ENCODE data around the gene RGS3.

The RGS3 gene

DNA sequence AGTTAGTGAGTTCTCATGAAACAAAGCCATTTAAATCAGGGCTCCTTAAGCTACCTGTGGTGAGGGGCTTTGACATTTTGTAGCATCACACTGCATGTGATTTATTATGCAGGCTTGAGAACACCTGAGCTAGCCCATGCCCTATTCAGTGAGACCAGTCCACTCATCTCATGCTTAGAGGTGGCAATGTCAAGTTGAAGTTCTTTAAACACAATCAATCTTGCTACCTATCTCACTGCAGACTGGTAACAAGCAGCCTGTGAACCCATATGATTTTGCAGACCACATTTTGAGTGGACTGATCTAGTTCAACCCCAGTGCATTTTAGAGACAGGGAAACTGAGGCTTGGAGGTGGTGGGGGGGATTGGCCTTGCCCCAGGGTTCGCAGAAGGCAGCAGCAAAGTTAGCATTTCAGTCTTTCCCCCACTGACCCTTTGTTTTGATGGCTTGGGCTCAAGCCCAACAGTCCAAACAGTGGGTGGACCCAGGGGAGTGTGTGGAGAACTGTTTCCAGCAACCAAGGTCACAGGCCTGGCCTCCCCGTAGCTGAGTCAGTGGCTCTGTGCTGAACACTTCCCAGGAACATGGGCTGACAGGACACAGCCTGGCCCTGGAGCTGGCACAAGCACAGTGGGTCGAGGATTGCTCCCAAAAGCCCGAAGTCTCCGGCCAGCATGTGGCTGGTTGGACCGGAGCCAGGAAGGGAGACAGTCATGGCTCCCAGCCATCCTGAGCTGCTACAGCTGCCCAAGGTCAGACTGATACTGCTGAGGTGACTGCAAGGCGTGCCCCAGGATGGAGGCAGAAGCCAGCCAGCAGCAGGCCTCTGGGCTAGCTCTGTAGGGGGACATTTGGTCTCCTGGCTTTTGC is 95.3 kb downstream of the RGS3 start:
- DNase-seq = peak; percentile 19

DNA sequence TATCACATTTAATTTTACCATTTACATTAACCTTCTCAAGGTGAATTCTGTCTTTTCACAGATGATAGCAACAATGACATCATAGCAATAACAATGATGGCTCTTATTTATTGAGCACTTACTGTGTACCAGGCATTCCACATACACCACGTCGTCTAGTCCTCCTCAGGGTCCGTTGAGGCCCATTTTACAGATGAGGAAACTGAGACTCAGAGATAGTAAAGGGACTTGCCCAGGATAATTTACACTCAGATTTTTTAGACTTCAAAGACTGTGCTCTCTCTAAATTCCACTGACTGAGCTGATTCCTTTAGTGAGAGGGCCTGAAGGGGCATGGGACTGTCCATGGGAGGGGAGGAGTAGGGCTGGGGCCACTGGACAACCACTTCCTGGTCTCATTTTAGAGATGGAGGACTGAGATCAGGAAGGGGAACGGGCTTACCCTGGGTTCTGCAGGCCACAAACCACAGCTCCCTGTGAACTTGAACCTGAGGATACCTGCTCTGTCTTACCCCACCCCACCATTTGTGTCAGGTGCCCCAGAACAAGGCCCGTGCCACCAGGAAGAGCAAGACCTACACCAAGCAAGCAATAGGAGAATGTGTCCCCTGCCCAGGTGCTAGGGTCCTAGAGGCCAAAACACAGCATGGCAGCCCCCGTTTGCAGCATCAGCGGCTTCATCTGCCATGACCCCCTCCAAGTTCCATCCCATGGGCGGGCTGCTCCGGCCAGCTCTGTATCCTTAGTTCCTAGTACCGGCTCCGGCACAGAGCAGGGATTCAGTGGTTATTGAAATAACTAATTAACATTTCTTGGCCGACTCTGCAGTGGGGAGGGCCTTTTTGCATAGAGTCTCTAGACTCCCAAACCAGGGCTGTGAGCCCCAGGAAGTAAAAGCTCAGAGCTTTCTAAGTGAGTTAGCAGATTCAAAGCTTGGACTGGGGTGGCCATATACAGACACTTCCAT is 96.6 kb downstream of the RGS3 start:
- no peak for DNase-seq

DNA sequence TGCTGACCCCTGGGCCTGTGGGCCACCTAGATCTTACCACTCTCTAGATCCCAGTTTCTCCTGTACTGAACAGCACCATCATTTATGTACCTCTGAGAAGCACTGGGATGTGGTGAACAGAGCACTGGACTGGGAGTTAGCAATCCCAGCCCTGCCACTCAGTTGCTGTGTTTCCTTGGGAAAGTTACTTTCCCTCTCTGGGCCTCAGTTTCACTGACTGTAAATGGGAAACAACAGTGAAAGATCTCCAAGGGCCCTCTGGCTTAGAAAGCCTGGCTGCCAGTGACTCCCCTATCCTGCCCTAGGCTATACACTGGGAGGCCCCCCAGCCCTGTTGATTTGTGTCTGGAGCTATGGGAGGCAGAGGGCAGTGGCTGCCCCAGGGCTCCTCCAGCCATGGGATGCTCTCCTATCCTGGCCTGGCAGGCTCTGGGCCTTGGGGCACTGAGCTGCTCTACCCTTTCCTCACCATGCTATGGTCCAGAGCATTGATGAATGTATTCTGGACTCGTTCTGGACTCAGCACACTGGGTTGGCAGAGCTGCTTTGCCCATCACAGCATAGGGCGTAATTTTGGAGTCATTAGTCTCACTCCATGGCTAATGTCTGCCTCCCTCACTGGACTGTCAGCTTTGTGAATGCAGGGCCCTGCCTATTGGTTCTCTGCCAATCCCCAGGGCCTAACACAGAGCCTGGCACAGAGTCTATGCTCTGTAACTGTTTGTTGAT is 99.3 kb downstream of the RGS3 start:
- DNase-seq = no peak

DNA sequence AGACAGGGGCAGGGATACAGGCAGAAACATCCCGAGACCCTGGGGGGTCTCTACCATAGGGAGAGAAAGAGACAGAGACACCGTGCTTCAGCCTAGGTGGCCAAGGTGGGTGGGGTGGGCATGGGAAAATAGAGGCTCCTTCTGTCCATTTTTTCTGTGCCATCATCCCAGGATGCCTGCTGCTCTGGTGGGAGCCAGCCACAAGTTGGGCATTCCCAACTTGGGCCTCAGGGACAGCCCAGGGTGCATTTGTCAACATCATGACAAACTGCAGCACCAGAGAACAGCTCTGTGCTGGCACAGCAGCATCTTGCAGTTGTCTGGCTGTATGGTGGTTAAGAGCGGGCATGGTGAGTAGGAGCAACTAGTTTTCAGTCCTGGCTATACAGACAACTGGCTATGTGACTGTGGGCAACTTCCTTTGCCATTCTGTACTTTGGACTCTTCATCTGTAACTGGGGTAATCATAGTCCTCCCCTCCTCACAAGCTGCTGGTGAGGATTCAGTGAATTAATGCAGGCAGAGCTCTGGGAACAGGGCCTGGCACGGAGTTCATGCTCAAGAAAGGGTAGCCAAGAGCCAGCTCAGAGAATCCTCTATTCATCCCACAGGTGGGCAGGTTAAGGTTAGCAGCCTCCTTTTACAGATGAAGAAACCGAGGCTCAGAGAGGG is 100.4 kb downstream of the RGS3 start:
- DNase-seq = no peak

DNA sequence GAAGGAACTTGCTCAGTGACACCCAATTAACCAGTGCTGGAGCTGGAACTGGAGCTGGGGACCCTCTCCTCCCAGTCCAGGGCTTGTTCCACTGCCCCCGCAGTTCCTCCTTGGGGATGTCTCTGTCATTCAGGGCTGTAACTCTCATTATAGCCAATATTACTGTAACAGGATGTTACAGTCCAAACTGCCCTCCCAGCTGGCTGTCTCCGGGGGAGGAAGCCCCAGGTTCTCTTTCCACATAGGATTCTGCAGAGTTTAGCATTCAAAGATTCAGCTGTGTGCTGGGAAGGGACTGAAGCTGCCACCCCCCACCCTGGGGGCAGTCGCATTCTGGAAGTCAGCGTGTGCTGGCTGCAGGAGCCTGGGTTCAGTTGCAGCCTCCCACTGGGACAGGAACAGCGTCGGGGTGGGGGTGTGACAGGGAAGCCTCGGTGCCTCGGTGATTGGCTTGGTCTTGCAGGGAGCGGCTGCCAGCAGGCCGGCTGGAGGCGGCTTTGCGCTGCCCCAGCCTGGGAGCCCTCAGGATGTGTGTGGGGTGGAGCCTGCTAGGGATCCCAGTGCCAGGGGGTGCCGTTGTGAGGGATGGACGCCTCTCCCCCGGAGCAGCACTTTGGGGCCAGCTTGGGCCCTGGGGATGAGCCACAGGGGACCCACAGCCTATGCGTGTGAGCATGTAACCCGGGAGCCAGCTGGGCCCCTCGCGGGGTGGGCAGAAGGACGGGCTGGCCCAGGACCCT is 101.1 kb downstream of the RGS3 start:
- peak; percentile 42 for DNase-seq

DNA sequence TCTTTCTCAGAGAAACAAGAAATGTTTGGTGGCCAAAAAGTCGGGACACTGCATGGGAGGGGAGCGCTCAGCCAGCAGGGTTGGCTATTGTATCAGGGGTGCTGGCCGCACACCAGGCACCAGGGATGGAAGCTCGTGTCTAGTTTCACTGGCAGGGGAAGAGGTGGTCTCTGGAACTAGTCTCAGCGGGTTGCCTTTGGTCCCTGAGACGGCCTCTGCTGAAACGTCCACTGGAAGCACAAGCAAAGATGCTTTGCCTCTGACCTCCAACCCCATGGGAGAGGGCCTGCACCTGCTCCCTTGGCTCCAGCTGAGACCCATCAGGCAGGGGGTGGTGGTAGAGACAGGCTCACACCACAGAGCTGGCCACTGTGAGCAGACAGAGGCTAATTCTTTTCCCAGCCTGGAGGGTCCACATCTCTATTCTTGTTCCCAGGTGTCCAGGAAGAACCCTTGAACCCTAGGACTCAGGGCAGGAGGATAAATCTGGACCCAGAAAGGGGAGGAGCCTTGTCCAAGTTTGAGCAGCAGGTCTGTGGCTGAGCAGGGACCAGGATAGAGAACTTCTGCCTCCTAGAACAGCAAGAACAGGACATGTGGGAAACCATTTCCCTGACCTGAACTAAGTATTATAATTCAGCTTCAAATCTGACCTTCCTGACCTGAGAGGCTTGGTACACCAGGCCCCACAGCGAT is 102.6 kb downstream of the RGS3 start:
- peak; percentile 61 for DNase-seq

DNA sequence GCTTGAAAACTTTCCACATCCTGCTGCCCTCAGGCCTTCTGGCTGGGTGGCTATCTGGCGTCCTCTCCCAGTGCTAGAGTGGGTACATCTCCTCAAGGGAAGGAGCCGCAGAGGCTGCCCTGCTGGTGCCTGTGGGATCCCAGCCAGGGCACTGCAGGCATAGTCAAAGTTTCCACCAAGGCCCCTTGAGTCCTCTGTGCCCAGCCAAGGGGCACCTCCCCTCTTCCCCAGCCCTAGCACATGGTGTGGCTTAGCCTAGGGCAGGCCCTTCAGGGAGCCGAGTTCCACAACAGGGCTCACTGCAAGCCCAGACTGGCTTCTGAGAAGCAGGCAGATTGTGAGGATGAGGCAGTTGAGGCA is 103.2 kb downstream of the RGS3 start:
- no peak for DNase-seq

DNA sequence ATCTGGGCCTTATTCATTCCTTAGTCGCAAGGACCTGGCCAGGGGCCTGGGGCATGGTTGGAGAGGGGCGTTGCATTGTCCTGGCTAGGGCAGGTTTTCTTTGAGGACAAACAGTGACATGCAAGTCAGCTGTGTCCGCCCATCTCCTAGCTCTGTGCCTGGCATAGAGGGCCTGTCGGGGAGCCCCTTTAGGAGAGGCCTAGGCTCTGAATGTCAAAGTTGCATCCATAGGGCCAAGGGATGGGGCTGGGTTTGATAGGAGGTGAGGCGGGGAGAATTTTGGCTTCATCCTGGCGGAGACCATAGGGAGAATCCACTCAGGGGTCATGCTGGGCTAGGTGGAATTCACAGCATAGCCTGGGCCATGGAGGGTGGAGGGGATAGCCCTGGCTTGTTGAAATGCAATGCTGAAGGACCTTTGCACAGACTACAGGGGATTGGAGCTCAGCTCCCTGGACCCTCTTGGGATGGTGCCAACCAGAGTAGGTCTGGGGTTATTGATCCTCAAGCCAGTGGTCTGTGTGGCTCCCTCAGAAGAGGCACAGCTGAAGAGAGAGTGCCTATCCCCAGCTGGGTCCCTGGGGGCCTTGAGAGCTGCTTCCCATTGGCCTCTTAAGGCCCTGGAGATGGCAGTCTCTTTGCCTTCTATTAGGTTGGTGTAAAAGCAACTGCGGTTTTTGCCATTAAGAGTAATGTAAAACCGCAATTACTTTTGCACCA is 104.0 kb downstream of the RGS3 start:
- DNase-seq = no peak

DNA sequence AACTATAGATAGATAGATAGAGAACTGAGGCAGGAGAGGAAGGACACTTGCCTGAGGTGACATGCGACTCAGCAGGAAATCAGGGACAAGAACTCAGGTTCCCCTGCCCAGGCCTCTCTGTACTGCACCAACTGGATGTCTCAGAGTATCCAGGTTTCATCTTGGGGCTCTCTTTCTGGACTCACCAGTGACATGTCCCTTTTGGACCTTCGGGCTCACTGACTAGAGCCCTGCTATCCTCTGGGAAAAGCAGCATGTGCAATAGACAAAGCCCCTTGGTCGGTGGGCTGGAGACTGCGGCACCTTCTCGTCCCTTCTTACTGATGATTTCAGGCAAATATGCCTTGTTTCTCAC is 104.5 kb downstream of the RGS3 start:
- no peak for DNase-seq

DNA sequence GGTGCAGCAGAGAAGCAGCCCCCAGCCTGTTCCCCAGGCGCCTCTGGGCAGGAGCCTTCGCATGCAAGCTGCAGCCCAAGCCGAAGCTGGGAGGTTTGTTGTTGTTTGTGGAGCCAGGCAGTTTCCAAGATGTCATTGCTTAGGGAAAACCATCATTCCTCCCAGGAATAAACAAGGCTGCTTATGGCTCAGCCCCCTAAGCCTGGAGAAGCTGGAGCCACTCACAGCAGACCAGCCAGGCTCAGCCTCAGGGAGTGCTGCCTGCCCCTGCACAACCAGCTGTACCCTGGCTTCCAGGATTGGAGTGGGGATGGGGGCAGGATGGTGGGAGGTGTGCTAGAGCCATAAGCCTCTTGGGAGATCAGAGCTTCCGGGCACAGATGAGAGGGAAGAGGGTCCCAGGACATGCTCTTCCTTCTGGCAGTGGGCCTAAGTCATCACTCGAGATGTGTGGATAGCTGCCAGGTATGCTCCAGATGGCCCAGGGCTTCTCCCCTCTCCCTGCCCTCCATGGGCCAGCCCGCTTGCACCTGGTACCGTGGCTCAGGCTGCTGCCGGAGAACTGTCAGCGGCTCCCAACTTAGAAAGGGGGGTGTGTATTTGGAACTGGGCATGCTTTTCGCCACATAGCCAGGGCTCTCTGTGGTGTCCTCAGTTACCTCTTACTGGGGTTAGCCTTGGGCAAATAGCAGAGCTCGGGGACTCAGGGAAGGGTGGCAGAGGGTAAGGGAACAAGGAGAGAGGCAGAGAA is 105.2 kb downstream of the RGS3 start:
- peak; percentile 87 for DNase-seq

DNA sequence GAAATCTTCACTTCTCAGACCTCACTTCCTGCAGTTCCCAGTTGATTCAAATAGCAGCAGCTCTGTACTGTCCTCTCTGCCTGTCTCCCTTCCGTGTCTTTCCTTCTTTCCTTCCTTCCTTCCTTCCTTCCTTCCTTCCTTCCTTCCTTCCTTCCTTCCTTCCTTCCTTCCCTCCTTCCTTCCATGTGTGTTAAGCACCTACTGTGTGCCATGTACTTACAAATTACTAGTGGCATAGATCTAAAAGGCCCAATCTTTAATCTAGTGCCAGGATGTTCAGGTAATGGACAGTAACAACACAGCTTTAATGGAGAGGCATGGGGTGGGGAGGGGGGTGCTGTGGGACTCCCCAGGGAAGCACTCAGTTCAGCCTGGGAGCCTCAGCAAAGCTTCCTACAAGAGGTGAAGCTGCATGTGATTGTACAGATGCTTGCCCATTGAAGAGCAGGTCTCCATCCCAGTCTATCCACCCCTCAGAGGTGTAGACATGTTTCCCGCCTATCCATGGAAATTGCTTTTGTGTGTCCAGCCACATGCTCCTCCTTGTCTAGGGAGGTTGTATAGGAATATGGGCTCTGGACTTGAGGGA is 106.0 kb downstream of the RGS3 start:
- DNase-seq = no peak

DNA sequence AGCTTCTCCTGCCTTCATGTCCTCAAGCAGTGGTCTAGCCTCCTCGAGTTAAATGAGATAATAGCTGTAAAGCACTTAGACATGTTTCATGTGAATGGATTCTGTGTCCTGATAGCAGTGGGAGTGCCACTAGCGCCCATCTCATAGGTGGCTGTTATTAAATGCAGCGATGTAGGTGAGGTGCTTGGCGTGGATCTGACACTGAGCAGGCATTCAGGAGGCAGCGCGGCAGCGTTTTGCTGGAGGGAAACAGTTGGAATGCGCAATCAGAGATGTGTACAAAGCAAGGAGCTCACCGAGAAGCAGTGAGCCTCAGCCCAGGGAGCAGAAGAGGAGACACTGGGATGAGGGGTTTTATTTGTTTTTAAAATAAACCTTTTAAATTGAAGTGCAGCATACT is 106.6 kb downstream of the RGS3 start:
- no peak for DNase-seq

DNA sequence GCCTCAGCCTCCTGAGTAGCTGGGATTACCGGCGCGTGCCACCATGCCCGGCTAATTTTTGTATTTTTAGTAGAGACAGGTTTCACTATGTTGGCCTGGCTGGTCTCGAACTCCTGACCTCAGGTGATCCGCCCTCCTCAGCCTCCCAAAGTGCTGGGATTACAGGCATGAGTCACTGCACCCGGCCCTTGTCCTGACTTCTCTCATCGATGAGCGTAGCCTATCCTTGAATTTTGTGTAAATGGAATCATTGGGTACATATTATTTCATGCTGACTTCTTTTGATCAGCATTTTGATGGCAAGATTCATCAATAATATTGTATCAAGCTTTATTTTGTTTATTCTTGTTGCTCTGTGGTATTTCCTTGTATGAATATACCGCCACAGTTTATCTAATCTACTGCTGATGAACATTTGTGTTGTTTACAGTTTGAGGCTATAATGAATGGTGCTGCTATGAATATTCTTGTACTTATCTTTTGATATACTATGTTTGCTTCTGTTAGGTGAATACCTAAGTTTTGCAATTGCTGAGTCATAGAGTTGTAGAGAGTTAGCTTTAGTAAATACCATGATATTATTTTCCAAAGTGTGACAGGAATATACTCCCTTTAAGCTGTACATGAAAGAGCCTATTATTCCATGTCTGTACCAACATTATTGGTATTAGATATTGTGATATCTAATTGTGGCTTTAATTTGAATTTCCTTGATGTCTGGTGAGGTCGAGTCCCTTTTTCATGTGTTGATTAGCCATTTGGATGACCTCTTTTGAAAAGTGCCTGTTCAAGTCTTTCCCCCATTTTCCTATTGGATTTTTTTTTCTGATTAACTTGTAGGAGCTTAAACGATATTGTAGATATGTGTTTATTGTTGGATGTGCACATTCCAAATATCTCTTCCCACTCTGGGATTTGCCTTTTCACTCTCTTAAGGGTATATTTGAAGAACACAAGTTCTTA is 107.5 kb downstream of the RGS3 start:
- DNase-seq = no peak

DNA sequence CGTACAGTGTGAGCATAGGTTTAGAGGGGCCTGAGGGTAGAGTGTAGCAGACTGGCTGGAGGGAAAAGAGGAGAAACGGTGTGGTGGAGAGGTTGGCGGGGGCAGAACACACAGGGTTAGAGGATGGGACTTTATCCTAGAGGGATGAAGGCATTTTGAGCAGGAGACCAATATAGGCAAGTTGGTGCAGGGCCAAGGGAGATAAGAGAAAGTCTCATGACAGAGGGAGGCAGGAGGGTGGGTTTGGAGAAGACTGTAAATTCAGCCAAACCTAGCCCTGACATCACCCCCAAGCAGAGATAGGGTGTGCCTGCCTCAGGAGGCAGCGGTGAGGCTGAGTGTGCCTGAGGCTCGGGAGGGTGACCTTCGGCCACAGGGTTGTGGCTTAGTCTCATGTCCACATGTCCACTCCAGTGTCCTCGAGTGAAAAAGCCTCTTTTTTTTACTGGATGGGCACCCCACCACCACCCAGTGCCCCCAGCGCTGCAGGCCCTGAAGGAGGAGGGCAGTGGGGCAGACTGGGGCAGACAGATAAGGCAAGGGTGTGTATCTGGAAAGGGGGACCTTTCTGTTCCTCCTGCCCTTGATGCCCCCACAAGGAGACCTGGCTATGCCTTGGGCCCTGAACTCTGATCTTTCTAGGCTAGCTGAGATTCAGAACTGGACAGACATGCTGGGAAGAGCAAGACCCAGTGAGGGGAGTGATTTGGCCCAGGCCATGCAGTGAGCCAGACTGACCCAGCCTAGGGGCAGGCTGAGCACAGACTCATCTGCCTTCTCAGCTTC is 108.7 kb downstream of the RGS3 start:
- no peak for DNase-seq

DNA sequence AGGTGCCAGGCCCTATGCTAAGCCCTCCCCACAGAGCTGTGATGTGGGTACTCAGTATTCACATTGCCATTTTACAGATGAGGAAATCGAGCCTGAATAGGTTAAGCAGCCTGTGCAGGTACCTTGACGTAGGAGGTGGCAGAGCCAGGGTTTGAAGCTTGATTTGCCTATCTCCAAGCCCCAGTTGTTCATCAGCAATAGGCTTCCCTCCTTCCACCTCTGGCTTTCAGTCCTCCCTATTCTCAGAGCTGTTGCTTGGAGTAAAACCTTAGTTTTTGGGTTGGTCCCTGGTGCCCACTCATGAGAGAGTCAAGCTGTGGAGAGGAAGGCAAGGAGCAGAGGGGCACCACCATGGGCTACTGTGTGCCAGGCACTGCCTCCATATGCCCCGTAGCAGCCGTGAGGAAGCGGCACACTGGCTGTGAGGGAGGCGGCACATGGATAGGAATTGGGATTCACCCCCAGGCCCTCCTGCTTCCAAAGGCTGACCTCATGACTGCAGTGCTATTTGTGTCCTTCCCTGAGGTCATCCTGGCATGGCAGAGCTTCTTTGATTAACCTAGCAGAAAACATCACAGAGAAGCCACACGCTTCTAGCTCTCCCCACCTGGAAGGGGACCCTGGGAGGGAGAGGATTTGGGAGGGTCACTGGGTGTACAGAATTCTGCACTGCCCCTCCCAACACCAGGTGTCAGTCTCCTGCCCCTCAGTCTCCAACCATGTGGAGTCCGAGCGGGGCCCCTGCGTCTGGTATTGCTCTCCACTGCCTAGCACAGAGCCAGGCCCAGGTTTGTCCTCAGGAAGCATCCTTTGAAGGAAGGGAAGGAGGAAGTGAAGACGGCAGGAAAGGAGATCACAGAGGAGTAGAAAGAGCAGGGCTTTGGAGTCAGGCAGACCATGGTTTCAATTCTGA is 109.8 kb downstream of the RGS3 start:
- DNase-seq = no peak

DNA sequence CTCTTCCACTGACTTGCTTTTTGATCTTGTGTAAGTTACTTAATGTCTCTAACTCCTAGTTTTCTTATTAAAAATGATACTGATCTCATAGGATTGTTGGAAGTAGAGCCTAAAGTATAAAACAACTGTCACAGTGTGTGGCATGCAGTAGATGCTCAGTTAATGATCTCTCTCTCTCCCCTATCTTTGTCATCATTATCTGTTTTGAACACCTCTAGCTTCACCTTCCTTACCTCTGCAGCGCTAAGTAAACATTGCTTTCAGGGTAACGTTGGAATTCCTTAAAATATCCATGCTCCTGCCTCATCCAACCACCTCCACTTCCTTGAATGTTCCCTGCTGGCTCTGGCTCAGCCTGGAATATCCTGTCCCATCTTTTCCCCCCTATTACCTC is 110.4 kb downstream of the RGS3 start:
- no peak for DNase-seq
